Mucosa of descending colon (tissue), 3 donors: ENCODE data around the gene NBAS. TPM values are rescaled to one million over a fixed set of nuclear protein-coding genes. Genes with fewer than 3 reads are reported as not detected.

Experiments used
- ATAC-seq: fragments of 200-7000 bp; cut with Tn5 transposase; one replicate; pipeline ENCODE4 v1.9.1; 2020; ENCODE audit warnings: mild to moderate bottlenecking, moderate library complexity
- DNase-seq, 3 donors: peaks; one replicate each; pipeline ENCODE4 v3.0.0-alpha.2; 2020
- H3K36me3 ChIP-seq: fragments of 200-600 bp; one replicate; pipeline ENCODE4 v1.8.0; 2021; ENCODE audit warnings: low read depth, mild to moderate bottlenecking
- H3K4me1 ChIP-seq: fragments of 200-600 bp; one replicate; pipeline ENCODE4 v1.8.0; 2021; ENCODE audit warnings: low read depth, mild to moderate bottlenecking
- H3K4me3 ChIP-seq: fragments of 200-600 bp; one replicate; pipeline ENCODE4 v1.8.0; 2021; ENCODE audit warnings: mild to moderate bottlenecking
- H3K9me3 ChIP-seq: fragments of 200-600 bp; one replicate; pipeline ENCODE4 v1.8.0; 2021; ENCODE audit warnings: mild to moderate bottlenecking
- intact Hi-C, 2 donors: fragments of 100-400 bp; cut with DNase I in 1 of 2; cut with micrococcal nuclease in 1 of 2; formaldehyde crosslinking; loops; one replicate each; pipeline versions ENCODE4 v1.11.0 to v1.11.1; 2022; cut with DNase I, micrococcal nuclease
- total RNA-seq, 3 donors: library from RNA; stranded (reverse); fragmentation: NEBNext Ultra II Directional in 2 of 3; extraction: Animal tissue kit (Norgen Biotek cat#: 25700) in 2 of 3; gene quantifications; one replicate each; pipeline versions ENCODE4 v1.2.1 to v1.2.4, GENCODE V29; 2021 to 2023
- TF ChIP-seq, protein P1 (sequence below): fragments of 200-600 bp; IDR thresholded peaks from one replicate; pipeline ENCODE4 v1.8.0; 2022; ENCODE audit warnings: antibody characterized with exemption, mild to moderate bottlenecking
- donor health status: DM: no; HTN: no; CAD: no; lungs with moderate emphysema.
- donor health status: DM: no; HTN: no; CAD: no.
- donor health status: DM: no; HTN: yes; CAD: no.

NBAS gene
- total RNA-seq, 3 donors from 2014 or later = 25.8 to 50.2 (median 32.8) TPM

DNA sequence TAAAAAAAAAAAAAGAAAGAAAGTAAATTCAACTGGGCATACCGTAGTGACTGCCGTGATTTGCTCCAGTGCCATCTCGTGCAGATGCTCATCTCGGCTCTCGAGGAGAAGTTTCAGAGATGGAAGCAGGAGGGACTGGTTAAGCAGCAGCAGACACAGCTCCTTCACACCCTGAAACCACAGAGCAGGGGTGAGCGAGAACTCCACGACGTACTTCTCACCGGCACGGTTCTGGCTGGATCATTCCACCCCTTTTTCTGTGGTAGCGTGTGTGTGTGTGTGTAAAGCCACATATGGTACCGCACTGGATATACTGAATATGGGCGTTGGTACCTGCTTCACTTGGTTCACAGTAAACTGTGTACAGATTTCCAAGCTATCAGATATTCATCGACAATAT lies 382.2 kb downstream of the NBAS start:
- DNase-seq (no peak), ATAC-seq (no peak)
- intact Hi-C loops = no loop called here
- H3K4me1 ChIP-seq = no peaks in the 10 kb centered on the region
- TF ChIP-seq, protein P1, sequence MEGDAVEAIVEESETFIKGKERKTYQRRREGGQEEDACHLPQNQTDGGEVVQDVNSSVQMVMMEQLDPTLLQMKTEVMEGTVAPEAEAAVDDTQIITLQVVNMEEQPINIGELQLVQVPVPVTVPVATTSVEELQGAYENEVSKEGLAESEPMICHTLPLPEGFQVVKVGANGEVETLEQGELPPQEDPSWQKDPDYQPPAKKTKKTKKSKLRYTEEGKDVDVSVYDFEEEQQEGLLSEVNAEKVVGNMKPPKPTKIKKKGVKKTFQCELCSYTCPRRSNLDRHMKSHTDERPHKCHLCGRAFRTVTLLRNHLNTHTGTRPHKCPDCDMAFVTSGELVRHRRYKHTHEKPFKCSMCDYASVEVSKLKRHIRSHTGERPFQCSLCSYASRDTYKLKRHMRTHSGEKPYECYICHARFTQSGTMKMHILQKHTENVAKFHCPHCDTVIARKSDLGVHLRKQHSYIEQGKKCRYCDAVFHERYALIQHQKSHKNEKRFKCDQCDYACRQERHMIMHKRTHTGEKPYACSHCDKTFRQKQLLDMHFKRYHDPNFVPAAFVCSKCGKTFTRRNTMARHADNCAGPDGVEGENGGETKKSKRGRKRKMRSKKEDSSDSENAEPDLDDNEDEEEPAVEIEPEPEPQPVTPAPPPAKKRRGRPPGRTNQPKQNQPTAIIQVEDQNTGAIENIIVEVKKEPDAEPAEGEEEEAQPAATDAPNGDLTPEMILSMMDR = no peak
- H3K9me3 ChIP-seq = no peaks in the 10 kb centered on the region
- no peak overlapping the region for H3K4me3 ChIP-seq
- H3K36me3 ChIP-seq = no peaks in the 10 kb centered on the region

DNA sequence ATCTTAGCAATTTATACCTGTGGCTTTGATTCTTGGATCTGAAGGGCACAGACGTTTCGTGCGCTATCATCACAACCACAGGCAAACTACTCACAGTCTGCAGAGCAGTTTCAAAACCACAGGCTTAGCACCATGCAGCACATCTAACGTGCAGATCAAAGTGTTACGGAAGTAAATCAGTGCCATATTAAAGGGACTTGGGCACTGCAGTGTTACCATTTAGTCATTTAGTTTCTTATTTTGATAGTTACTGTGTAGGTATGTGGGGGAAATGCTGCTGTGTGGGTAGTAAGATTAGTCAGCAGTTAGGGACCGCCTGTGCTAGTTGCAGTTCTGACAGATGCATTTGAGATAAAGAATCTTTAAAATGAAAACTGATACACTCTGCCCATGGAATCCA lies 384.0 kb downstream of the NBAS start:
- DNase-seq = no peak
- no peaks in the 10 kb centered on the region for H3K36me3 ChIP-seq
- TF ChIP-seq, protein P1 = no peak
- no peaks in the 10 kb centered on the region for H3K9me3 ChIP-seq
- ATAC-seq = peak; percentile 70
- intact Hi-C loops = no loop called here
- H3K4me3 ChIP-seq = no peak overlapping the region
- no peaks in the 10 kb centered on the region for H3K4me1 ChIP-seq

DNA sequence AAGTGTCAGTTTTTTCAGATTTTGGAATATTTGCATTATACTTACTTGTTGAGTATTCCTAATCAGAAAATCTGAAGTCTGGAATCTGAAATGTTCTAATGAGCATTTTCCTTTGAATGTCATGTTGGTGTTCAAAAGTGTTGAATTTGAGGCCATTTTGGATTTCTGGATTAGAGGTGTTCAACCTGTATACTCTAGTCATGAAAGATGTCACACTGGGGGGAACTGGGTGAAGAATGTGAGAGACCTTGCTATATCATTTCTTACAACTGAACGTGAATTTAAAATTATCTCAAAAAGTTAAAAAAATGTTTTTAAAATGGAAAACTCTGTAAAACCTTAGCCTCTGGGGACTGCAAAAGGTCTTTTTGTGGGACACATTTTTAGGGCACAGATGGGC lies 384.5 kb downstream of the NBAS start:
- intact Hi-C loops = no loop called here
- Histone ChIP-seq H3K9me3 (no peaks in the 10 kb centered on the region), H3K36me3 (no peaks in the 10 kb centered on the region), H3K4me3 (no peak overlapping the region), H3K4me1 (no peaks in the 10 kb centered on the region)
- TF ChIP-seq, protein P1 = no peak
- ATAC-seq = no peak
- DNase-seq = no peak

DNA sequence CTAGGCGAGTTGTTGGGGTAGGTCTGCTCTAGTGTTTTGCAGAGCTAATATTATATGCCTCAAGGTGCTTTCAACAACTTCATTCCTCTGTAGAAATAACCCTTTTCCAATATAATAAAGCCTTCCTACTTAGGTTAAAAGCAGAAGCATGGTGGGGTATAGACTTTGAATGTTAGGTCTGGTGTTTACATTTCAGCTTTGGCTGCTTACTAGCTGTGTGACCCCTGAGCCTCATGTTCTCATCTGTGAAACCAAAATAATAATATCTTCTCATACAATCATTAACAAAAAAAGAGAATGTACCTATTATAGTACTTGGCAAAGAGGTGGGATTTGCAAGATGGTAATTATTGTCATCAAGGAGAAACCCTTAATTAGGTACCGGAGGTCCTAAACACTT lies 386.6 kb downstream of the NBAS start:
- TF ChIP-seq, protein P1 = no peak
- Histone ChIP-seq H3K9me3 (no peaks in the 10 kb centered on the region), H3K4me3 (no peak overlapping the region), H3K4me1 (no peaks in the 10 kb centered on the region), H3K36me3 (no peaks in the 10 kb centered on the region)
- intact Hi-C loops = no loop called here
- DNase-seq (no peak), ATAC-seq (no peak)

DNA sequence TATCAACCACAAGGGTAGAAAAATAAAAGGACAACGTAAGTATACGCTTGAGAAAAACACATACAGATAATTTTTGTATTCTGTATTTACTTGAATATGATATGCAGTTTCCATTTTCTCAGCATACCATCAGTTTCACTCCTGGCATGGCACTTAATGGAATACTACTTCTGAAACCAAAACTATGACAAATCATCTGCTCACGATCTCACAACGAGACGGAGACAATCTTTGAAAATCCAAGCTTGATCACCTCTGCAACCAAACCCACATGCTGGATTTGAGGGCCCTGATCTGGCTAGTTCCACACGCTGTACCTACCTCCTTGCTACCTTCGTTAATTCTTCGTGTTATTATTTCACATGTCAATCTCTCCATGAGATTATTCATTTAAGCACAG lies 387.6 kb downstream of the NBAS start:
- Histone ChIP-seq H3K4me1 (no peaks in the 10 kb centered on the region), H3K4me3 (no peak overlapping the region), H3K9me3 (no peaks in the 10 kb centered on the region), H3K36me3 (no peaks in the 10 kb centered on the region)
- ATAC-seq (no peak), DNase-seq (no peak)
- TF ChIP-seq, protein P1 = no peak
- intact Hi-C loops = no loop called here

DNA sequence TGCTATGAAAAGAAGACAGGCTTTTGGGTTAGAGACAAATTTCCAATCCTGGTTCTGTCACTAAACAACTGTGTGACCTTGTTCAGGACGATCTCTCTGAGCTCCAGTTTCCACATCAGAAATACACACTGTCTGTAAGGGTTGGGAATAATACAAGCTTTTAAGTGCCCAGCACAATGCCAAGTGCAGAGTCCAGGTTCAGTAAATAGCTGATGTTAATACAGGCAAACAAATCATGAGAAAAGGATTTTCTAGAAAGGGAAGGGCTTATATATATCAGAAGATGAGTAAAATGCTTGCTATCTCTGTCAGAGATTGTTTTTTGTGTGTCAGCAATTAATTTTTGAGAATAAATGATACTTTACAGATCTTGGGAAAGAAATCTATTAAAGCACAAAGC lies 388.3 kb downstream of the NBAS start:
- no peak for DNase-seq
- no peaks in the 10 kb centered on the region for H3K9me3 ChIP-seq
- H3K4me1 ChIP-seq = no peaks in the 10 kb centered on the region
- no peak overlapping the region for H3K4me3 ChIP-seq
- H3K36me3 ChIP-seq = no peaks in the 10 kb centered on the region
- TF ChIP-seq, protein P1 = no peak
- no peak for ATAC-seq
- intact Hi-C loops = no loop called here
